B cell (primary cell): Measurements from ENCODE around the gene HMBS.

Source experiments
- EZH2 ChIP-seq: IDR thresholded peaks from 2 replicates; pipeline ENCODE4 v1.6.1; 2012; ENCODE audit warnings: borderline replicate concordance, low read depth, mild to moderate bottlenecking, moderate library complexity, low read length; ENCODE audit not compliant: insufficient read depth, poor library complexity, severe bottlenecking
- TF ChIP-seq, protein P1 (sequence below): fragments of 200-600 bp; IDR thresholded peaks from one replicate; pipeline ENCODE4 v1.8.0; 2022; ENCODE audit warnings: antibody characterized with exemption, mild to moderate bottlenecking

DNA sequence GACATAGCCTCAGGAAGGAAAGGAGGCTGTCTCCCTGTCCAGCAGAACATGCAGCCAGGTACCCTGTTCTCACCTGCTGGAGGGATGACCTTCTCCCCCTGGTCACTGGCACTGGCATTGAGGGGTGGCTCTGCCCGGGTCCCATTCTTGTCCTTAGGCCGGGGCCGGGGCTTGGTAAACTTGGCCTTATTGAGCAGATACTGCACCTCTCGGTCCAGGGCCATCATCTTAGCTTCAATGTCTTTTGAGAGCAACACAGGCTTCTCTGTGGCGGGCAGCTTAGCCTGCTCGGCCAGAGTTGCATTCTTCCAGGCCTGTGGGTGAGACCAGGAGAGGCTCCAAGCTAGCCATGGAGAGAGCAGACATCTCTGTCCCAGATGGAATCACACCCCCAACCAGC, 38.2 kb upstream of the HMBS start:
- TF ChIP-seq, protein P1, sequence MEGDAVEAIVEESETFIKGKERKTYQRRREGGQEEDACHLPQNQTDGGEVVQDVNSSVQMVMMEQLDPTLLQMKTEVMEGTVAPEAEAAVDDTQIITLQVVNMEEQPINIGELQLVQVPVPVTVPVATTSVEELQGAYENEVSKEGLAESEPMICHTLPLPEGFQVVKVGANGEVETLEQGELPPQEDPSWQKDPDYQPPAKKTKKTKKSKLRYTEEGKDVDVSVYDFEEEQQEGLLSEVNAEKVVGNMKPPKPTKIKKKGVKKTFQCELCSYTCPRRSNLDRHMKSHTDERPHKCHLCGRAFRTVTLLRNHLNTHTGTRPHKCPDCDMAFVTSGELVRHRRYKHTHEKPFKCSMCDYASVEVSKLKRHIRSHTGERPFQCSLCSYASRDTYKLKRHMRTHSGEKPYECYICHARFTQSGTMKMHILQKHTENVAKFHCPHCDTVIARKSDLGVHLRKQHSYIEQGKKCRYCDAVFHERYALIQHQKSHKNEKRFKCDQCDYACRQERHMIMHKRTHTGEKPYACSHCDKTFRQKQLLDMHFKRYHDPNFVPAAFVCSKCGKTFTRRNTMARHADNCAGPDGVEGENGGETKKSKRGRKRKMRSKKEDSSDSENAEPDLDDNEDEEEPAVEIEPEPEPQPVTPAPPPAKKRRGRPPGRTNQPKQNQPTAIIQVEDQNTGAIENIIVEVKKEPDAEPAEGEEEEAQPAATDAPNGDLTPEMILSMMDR, result no peak
- TF ChIP-seq EZH2, result no peak
